CD4-positive, alpha-beta T cell treated with Interleukin-21 for 1 hour (primary cell): ENCODE data around the gene ANKS4B.
"Not testable (repeated sequence)": the region's sequence is repeated elsewhere in the genome, so short reads cannot be mapped to it uniquely, and the experiment has no call there.

Experiments
- DNase-seq: peaks from one replicate; pipeline ENCODE4 v3.0.0-alpha.2; 2020

ANKS4B gene

DNA sequence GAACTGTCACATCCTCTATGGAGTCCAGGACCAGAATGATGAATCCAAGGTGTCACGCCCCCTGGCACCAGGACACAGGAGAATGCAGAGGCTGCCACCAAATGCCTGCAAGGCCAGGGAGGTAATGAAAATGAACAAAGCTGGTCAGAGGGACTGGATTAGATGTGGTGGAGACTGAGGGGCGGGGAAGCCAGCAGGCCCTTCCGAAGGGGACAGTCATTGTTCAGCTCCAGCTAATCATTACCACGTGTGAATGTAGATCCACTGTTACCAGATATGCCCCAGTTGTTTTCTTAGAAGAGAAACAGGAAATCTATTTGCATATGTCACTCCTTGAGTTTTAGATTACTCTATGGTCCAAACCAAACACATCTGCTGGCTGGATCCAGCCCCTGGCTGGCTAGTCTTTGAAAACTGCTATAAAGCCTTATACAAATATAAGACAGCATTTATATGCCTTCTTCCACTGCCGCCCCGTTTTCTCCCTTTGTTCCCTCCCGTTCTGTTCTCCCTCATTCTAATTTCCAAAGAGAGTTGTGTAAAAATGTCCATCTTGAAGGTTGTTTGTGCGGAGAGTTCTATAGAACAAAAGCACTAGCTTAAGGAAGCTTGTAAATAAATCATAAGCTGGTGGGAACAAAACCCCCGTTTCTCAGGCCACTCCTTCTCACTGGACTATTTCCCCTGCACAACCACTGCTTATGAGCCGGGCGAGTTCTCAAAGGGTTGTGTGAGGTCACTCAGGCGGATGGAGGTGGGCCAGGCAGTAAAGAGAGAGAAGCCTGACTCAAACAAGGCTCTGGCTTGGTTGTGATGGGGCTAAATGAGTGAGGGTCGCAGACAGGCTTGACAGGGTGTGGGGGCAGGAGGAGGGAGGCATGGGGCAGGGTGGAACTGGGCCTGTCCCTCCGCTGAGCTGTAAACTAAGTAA is 30.4 kb downstream of the ANKS4B start:
- DNase-seq: no peak

DNA sequence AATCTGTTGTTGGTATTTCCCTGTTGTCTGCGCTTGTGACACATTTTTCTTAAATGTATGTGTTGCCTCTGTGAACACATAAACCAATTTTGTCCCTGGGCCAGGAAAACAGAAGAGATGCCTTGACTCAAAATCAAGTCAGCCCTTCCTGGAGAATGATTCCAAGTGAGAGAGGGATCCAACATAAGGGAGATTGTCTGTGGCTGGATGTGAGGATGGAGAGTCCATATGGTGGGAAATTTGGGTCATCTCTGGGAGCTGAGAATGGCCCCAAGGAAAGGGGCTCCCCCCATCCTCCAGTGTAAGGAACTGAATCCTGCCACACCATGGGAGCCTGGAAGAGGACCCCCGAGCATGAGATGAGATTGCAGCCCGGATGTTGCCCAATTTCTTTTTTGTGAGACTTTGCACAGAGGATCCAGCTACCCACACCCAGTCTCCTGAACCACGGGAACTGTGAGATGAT is 31.1 kb downstream of the ANKS4B start:
- DNase-seq: no peak

DNA sequence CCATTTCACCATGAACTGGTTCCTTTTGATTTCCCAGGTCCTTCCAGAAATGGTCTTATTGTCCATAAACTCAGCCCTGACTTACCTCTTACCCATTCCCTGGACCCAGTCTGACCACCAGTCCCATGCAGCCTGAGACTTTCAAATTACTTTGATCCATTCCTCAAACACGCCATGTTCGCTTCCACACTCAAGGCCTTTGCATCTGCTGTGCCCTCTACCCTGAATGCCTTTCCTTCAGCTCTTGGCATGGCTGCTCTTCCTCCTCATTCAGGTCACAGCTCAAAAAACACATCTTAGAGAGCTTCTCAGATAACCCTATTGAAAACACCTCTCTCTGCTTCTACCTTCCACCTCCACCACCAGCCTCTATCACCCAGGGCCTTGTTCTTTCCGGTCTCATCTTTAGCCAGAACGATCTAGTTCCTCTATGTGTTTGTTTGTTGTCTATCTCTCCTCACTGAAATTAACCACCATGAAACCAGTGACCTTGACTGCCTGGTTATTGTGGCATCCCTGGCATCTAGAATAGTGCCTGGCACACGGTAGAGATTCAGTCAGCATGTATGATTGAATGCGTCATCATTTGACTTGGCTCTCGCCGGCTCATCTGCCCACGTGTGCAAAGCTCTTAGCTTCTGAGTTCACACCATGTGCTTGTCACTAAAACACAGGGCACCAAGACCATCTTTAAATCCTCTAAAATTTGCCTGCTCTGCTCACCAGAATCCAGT is 31.8 kb downstream of the ANKS4B start:
- DNase-seq: no peak

DNA sequence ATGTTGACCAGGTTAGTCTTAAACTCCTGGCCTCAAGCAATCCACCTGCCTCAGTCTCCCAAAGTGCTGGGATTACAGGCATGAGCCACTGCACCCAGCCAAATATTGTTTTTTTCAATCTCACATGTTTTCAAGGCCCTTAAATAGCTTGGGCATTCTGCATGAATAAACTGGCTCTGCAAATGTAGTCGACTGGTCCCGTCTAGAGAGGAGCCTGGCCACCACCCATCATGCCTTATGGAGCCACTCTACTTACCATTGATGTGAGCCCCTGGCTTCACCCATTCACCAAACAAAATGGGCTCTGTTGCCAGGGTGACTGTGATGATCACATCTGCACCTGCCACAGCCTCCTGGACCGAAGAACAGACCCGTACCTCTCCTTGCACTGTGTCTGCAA is 33.8 kb downstream of the ANKS4B start:
- DNase-seq: no peak

DNA sequence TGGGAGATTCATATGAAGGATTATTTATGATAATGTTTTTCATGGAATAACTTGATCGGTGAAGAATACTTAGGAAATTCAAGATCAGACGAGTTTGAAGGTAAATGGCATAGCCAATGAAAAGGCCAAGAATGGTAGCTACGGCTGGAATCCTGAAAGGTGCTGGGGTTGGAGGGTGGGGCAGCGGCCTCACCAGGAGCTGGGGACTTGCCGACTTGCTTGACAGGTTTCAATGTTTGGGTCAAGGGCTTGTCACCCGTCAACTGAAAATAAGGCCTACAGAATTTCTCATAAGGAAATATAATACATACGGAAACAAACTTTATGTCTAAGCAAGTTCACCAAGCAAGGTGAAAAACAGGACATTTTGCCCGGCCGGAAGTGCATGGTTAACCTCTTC is 34.7 kb downstream of the ANKS4B start:
- no peak for DNase-seq

DNA sequence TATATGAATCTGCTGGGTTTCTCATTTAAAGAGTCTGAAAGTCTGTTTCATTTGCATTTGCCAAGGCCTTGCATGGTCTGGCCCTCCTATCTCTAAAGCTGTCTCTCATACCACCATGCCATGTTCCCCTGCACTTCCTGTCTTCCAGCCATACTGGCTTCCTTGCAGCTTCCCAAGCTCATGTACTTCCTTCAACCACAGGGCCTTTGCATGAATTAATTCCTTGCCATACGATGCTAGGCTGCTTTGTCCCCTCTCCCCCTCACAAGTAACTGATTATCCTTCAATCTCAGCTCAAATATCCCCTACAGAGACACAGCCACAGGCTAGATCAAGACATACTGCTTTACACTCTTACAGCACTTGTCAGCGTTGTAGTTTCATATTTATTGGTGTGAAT is 38.8 kb downstream of the ANKS4B start:
- no peak for DNase-seq

DNA sequence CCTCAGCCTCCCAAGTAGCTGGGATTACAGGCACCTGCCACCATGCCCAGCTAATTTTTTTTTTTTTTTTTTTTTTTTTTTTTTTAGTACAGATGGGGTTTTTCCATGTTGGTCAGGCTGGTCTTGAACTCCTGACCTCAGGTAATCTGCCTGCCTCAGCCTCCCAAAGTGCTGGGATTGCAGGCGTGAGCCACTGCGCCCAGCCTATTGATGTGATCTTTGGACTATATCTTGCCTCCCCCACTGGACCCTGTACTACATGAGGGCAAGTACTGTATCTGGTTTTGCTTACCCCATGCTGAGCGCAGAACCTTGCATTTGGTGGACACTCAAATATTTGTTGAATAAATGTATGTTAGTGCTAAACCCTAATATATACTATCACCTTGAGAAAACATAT is 39.3 kb downstream of the ANKS4B start:
- DNase-seq: not testable (repeated sequence)

DNA sequence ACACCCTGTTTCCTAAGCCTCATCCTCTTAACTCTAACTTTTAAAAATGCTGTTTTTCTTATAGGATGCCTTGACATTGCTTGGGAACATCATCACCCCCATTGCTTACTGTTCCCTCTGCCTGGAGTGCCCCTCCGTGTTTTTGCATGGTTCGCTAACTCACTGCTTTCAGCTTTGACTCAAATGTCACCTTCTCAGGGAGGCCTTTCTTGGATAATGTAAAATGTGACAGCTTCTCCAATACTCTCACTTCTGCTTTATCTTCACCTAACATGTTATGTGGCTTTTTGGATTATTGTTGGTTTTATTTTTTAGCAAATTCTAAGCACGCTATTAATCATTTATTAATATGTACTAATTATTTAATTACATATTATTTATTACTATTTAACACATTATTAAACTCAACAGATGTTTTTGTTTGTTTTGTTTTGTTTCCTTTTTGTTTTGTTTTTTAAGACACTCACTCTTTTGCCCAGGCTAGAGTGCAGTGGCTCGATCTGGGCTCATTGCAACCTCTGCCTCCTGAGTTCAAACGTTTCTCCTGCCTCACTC is 40.8 kb downstream of the ANKS4B start:
- DNase-seq: no peak

DNA sequence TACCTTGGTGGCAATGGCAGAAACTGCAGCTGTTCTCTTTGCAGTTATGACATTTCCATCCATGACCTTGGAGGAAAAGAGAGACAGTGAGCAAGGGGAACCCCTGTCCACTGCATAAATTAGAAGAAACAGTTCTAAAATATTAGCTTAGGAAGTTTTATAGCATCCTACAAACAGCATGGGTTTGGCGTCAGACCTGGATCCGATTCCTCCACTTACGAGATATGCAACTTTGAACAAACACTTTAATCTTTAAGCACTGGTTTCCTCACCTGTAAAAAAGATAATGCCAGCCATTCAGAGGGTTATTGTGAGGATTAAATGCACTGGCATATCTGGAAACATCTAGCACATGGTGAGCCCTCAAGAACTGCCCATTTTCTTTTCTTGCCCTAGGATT is 42.0 kb downstream of the ANKS4B start:
- no peak for DNase-seq

DNA sequence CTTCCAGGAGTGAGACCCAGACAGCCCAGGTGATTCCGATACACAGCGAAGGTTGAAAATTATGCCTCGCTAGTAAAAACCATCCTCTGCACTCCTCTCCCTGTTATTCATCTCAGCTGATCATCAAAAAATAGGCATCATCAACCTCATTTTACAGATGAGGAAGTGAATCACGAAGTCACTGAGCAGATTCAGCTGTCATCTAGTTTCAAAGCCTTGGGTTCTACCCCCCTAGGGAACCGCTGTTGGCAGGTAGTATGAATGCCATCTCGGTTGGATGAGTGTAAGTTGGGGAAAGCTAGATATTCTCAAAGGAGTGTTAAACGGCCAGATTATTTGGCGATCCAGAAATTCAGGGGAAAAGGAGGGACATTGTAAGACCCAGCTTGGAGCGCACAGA is 42.6 kb downstream of the ANKS4B start:
- no peak for DNase-seq

DNA sequence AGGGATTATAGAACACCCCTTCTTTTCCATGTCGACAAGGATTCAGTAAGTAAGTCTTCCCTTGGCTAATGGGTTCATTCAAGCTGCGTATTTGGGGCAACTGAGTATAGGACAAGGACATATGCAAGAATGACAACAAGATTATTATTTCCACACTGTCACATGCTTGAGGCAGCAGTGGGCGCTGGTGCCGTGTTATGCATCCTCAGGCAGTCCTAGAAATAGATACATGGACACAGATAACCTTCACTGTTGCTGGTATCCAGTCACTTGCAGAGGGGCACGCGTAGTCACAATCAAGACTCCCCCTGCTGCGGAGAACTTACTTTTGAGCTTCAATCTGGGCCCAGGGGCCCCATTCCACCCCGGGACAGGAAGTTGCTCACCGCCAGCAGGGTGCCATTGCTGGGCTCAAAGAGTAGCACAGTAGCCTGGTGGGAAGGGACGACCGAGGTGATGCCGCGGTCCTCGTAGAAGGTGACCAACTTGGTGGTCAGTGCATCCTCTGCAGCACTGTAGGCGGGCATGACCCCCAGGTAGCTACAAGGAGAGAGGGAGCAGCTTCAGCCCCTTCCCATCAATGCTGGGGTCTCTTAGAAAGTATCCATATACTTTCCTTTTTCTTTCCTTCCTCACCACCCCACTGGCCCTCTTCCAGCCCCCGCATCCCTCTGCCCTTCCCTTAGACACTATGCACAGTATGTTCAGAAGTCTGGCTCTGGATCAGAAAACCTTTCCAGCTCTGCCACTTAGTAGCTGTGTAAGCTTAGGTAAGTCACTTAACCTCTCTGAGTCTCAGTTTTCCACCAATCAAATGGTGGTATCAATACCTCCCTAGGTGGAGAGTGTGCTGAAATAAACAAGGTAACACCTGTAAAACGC is 43.8 kb downstream of the ANKS4B start:
- DNase-seq: no peak

DNA sequence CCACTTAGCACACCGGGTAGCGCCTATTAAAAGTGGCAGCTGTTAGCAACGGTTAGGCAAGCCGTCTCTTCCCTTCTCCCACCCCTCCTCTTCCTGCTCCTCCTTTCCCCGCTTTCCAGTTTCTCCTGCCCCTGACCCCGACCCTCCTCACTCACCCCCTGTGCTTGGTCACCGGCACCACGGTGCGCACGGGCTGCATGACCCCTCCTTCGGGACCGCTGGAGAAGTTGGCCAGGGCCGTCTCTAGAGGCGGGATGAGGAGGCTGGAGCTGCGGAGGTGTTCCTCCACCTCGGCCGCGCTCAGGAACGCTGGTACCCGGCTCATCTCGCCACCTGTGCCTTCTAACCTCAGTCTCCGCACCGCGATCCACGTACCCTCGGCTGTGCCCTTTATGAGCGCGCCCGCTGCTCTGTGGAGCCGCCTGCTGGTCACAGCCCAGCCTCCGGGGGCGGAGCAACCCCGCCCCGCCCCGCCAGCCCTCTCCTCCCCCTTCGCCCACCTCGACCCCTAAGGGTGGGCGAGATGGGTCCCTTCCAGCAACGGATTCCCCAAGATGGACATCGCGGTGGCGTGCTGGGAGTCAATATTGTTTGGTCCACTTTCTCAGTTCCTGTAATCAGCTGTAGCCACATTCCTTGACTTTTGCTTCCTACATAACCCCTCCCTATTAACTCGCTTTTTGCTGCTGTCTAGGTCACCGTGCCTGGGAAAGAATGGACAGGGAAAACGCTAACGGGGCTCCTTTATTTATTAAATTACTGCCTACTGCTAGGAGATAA is 44.6 kb downstream of the ANKS4B start, which contains the start of gene CRYM:
TSS of gene CRYM (minus strand) at position 364 of the 780 bp plus-strand sequence. CDS start at position 325, 39 bp downstream.
- peak; percentile 3 for DNase-seq

DNA sequence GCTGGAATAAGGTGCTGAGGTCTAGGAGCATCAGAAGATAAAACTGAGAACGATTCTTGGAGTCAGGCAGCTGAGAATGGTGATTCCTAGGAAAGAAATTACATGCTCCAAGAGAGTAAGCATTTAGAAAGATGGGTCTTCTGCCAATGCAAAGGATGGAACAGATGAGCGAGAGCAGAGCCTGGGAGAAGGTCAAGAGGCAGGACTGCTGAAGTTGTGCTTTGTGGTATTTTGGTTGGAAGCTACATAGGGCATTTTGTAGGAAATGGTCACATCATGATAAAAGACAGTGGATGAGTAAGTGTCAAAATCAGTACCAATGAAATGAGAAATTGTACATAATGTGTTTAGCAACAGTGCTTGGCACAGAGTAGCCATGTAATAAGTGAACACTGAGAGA is 46.0 kb downstream of the ANKS4B start:
- no peak for DNase-seq

DNA sequence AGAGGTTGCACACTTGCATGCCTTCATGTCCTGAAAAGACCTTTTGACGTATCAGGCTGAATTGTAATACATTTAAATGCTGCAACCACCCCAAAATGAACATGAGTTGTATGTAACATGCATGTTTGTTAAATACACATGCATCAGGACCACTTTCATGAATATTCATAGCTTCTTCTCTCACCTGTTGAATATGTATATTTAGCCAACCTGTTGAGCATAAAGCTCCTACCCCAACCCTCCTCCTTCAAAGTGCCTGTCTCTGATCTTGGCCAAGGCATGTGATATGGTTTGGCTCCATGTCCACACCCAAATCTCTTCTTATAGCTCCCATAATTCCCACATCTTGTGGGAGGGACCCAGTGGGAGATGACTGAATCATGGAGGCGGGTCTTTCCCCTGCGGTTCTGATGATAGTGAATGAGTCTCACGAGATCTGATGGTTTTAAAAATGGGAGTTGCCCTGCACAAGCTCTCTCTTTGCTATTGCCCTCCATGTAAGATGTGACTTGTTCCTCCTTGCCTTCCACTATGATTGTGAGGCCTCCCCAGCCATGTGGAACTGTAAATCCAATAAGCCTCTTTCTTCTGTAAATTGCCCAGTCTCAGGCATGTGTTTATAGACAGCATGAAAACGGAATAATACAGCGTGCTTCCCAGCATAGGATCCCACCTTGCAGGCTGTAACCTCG is 48.3 kb downstream of the ANKS4B start:
- no peak for DNase-seq

DNA sequence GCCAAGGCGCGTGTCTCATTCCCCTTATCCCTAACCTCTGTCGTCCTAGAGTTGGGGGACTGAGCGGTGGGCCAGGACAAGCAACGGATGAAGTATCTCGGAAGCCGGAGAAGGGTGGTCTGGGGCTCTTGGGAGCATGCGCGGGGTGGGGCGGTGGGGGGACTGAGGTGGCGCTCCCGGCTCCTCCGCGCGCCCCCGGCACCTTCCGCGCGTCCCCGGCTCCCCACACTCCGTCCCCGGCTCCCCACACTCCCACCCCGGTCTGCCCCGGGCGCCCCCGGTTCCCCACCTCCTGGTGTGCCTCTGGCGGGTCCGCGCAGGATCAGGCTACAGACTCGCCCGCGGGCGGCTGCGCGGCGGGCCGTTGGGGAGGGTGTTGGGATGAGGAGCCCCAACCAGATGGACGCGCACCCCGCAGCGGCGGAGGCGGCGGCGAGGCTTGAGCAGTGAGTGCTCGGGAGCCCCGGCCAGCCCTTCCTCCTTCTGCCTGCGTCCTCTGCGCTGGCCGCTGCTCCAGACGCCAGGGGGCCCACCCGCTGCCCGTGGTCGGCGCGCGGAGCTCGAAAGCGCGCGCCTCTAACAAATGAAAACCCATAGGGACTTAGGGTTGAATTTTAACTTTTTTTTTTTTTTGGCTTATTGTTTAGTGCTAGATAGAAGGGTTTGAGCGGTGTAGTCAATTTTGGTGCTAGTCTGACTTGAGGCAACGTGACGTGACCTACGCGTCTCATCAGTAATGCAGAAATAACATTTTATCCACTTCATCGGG is 50.2 kb downstream of the ANKS4B start:
- DNase-seq: no peak

DNA sequence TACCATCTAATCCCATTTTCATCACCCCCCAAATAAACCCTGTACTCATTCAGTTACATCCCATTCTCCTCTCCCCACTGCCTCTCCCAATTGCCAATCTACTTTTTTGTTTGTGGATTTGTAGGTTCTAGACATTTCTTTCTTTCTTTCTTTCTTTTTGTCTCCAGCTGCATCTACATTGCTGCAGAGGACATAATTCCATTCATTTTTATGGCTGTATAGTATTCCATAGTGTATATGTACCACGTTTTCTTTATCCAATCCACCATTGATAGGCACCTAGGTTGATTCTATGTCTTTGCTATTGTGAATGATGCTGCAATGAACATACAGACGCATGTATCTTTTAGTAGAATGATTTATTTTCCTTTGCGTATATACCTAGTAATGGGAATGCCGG is 50.9 kb downstream of the ANKS4B start:
- no peak for DNase-seq

DNA sequence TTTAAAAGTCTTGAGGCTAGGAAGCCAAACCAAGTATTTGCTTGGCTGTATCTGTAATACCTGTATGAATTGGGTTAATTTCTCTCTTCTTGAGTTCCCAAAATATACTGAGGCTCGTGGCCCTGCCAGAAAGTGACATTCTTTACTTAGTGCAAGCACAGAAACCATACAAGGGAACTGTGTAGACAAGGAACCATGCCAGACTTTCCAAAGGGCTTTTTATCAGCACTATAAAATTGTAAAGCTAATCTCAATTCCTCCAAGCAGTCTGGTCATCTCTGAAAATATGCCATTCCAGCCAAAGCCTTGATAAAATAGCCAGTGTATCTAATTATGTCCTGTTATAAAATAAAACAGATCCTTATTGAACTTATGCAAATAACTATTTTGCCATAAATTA is 51.8 kb downstream of the ANKS4B start:
- no peak for DNase-seq

DNA sequence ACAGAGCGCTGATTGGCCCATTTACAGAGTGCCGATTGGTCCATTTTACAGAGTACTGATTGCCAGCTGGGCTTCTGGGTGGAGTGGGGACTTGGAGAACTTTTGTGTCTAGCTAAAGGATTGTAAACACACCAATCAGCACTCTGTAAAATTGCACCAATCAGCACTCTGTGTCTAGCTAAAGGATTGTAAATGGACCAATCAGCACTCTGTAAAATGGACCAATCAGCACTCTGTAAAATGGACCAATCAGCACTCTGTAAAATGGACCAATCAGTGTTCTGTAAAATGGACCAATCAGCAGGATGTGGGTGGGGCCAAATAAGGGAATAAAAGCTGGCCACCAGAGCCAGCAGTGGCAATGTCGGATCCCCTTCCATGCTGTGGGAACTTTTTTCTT is 56.3 kb downstream of the ANKS4B start:
- not testable (repeated sequence) for DNase-seq

DNA sequence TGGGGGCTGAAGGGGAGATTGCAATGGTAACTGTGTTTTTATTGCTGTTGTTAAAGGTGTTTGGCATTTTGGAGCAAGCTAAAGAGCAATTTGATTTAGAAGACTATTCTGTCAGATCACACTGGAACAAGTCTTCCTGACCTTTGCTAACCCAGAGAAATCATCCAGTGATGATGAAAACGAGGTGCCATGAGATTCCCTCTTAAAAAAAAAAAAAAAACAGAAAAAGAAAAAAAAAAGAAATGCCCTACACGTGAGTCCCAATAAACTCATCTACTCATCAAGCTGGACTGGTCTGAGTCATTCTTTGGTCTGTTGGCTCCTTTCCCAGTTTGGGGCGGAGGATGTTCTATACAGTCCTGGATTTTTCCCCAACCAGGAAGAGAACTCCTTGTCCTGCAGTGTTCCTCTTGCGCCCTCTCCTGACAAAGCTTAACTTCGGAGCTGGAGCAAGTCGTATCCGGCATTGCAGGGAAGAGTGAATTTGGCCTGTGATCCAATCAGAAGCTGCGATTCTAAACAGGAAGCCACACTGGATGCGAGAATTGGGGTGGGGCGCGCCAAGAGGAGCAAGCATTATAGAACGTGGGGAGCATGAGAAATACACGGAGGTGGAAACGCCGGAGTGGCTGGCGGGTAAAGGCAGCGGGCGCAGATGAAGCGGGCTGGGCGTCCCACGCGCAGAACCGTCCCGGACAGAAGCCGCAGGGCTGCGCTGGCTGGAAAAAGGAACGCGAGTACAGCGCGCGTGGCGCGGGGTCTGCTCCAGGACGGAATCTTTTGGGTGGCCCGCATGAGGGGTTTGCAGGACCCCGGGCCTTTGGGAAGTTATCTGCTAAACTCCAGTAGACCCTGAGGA is 67.0 kb downstream of the ANKS4B start:
- DNase-seq: peak; percentile 36
